A673 (cell line): Measurements from ENCODE around the gene DSTN. TPM values are rescaled to one million over a fixed set of nuclear protein-coding genes. Genes with fewer than 3 reads are reported as not detected.
A peak's percentile ranks its signal among the peaks of the same experiment; 100 is the strongest.

Experiments used
- BruUV-seq: library from RNA; stranded (reverse); fragments of 400-500 nt; replicated peaks from 2 replicates; lab custom pipeline; 2021; lab: Mats Ljungman, UMichigan
- CTCF ChIA-PET: fragments of 300-600 bp; sonication (Branson Sonifier 250); formaldehyde crosslinking; loops from one replicate; lab custom pipeline; 2022; ENCODE audit warnings: antibody characterized with exemption; lab: Charles Lee
- POLR2A ChIA-PET: fragments of 300-600 bp; sonication (Branson Sonifier 250); formaldehyde crosslinking; loops from one replicate; lab custom pipeline; 2022; ENCODE audit warnings: antibody characterized with exemption; ENCODE audit not compliant: low non-redundant PET; lab: Charles Lee
- DNase-seq: peaks from one replicate; pipeline ENCODE4 v3.0.0-alpha.2; 2015; ENCODE audit warnings: low spot score
- H3K27ac ChIP-seq: fragments of 200-600 bp; sonication (generic); 2 replicates; pipeline ENCODE4 v1.5.1; 2016; ENCODE audit warnings: mixed run types, low read depth, mild to moderate bottlenecking, mixed read lengths, antibody characterized with exemption, low read length; ENCODE audit not compliant: poor library complexity, severe bottlenecking
- H3K27me3 ChIP-seq: fragments of 200-600 bp; sonication (generic); replicated peaks from 2 replicates; pipeline ENCODE4 v1.6.1; 2017; ENCODE audit warnings: mixed run types, low read depth, mild to moderate bottlenecking, mixed read lengths, antibody characterized with exemption, low read length; ENCODE audit not compliant: insufficient read depth, poor library complexity
- H3K36me3 ChIP-seq: fragments of 200-600 bp; sonication (generic); 2 replicates; pipeline ENCODE4 v1.6.1; 2016; ENCODE audit warnings: mixed run types, mild to moderate bottlenecking, mixed read lengths, antibody characterized with exemption, low read length; ENCODE audit not compliant: insufficient read depth, poor library complexity, severe bottlenecking
- H3K4me1 ChIP-seq: fragments of 200-600 bp; sonication (generic); 2 replicates; pipeline ENCODE4 v1.6.1; 2017; ENCODE audit warnings: mixed run types, mild to moderate bottlenecking, mixed read lengths, antibody characterized with exemption, low read length; ENCODE audit not compliant: insufficient read depth, poor library complexity, severe bottlenecking
- H3K4me3 ChIP-seq: fragments of 200-600 bp; sonication (generic); 2 replicates; pipeline ENCODE4 v1.5.1; 2016; ENCODE audit warnings: low read depth, mixed run types, mild to moderate bottlenecking, mixed read lengths, low read length; ENCODE audit not compliant: poor library complexity, severe bottlenecking
- H3K9me3 ChIP-seq: fragments of 200-600 bp; sonication (generic); 2 replicates; pipeline ENCODE4 v1.6.1; 2016; ENCODE audit warnings: mixed run types, low read depth, mild to moderate bottlenecking, mixed read lengths, antibody characterized with exemption, low read length; ENCODE audit not compliant: poor library complexity, severe bottlenecking
- EZH2 ChIP-seq: fragments of 200-600 bp; sonication (generic); IDR thresholded peaks from 2 replicates; pipeline ENCODE4 v1.6.1; 2017; ENCODE audit warnings: borderline replicate concordance, low read depth, mild to moderate bottlenecking, mixed read lengths, antibody characterized with exemption, low read length; ENCODE audit not compliant: poor library complexity, severe bottlenecking
- intact Hi-C: fragments of 100-400 bp; cut with micrococcal nuclease; formaldehyde crosslinking; loops from one replicate; pipeline ENCODE4 v1.10.0; 2022; ENCODE audit not compliant: unreplicated experiment
- total RNA-seq: library from RNA; stranded (reverse); gene quantifications from 2 replicates; pipeline ENCODE4 v1.2.3, GENCODE V29; 2021
- TF ChIP-seq, protein P1 (sequence below): fragments of 300-800, 200-600 bp; sonication (generic); conservative IDR thresholded peaks from 2 replicates; pipeline ENCODE4 v1.5.1; 2017; ENCODE audit warnings: low read depth, mild to moderate bottlenecking, antibody characterized with exemption, low read length, moderate library complexity, mixed read lengths

DSTN gene
- total RNA-seq, 1 experiment from 2014 or later, result 159 TPM

GRCh38 chr20:17613328-17614175 is 43.7 kb downstream of the DSTN start:
- Histone ChIP-seq H3K4me3 (no peak overlapping the region), H3K4me1 (peaks cover 11% of the 10 kb centered on the region), H3K27me3 (no peaks in the 10 kb centered on the region), H3K36me3 (peaks cover 10% of the 10 kb centered on the region), H3K27ac (no peak overlapping the region), H3K9me3 (no peaks in the 10 kb centered on the region)
- TSS peak; percentile 100 for BruUV-seq
- DNase-seq, result no peak
- intact Hi-C loops, result loop anchor here (2.0 kb wide), 1 partner anchor 109 kb away; no protein-coding TSS in a partner anchor
- TF ChIP-seq, protein P1, sequence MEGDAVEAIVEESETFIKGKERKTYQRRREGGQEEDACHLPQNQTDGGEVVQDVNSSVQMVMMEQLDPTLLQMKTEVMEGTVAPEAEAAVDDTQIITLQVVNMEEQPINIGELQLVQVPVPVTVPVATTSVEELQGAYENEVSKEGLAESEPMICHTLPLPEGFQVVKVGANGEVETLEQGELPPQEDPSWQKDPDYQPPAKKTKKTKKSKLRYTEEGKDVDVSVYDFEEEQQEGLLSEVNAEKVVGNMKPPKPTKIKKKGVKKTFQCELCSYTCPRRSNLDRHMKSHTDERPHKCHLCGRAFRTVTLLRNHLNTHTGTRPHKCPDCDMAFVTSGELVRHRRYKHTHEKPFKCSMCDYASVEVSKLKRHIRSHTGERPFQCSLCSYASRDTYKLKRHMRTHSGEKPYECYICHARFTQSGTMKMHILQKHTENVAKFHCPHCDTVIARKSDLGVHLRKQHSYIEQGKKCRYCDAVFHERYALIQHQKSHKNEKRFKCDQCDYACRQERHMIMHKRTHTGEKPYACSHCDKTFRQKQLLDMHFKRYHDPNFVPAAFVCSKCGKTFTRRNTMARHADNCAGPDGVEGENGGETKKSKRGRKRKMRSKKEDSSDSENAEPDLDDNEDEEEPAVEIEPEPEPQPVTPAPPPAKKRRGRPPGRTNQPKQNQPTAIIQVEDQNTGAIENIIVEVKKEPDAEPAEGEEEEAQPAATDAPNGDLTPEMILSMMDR, result no peak
- no peak for TF ChIP-seq EZH2
- ChIA-PET POLR2A (no interaction called here), CTCF (interaction anchor here (1.0 kb wide), 1 partner anchor 77 kb away, joined by 5 read pairs; no protein-coding TSS in a partner anchor)

DNA sequence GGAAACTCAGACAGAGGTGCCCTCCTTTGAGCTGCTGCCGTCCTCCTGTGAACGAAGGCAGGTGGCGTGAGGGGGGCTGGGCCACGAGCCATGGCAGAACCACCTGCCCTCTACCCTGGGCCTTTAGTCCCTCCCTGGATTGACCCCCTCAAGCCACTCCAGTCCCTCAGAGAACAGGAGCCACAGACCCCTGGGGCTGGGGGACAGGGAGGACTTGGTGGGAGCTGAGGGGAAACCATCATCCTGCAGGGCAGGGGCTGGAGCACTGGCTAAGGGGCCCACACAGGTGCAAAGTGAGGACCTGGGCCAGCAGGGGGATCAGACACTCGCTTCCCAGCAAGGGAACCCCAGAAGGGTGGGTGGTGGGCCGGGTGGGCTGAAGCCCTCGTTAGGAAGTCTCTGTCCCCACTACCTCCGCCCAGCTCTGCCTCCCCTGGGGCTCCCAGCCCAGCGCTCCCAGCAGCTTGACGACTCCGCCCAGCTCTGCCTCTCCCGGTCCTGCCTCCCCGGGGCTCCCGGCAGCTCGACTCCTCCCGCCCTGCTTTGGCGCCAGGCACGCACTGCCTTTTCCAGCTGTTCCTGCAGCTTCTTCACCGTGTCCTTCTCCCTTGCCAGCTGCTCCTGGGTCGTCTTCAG is 44.4 kb downstream of the DSTN start:
- Histone ChIP-seq H3K27me3 (no peaks in the 10 kb centered on the region), H3K9me3 (no peaks in the 10 kb centered on the region), H3K36me3 (peaks cover 10% of the 10 kb centered on the region), H3K4me3 (no peak overlapping the region), H3K4me1 (peaks cover 11% of the 10 kb centered on the region), H3K27ac (no peak overlapping the region)
- peak; percentile 91 for DNase-seq
- ChIA-PET POLR2A (interaction anchor here (1.1 kb wide), 1 partner anchor 44 kb away, joined by 4 read pairs; the partner anchor contains the start of gene DSTN), CTCF (interaction anchor here (0.7 to 1.0 kb wide), 2 partner anchors 77 to 810 kb away, joined by 4 to 5 read pairs; no protein-coding TSS in a partner anchor)
- intact Hi-C loops, result loop anchor here (2.0 kb wide), 1 partner anchor 109 kb away; no protein-coding TSS in a partner anchor
- TF ChIP-seq EZH2, result no peak
- BruUV-seq, result no TSS peak

DNA sequence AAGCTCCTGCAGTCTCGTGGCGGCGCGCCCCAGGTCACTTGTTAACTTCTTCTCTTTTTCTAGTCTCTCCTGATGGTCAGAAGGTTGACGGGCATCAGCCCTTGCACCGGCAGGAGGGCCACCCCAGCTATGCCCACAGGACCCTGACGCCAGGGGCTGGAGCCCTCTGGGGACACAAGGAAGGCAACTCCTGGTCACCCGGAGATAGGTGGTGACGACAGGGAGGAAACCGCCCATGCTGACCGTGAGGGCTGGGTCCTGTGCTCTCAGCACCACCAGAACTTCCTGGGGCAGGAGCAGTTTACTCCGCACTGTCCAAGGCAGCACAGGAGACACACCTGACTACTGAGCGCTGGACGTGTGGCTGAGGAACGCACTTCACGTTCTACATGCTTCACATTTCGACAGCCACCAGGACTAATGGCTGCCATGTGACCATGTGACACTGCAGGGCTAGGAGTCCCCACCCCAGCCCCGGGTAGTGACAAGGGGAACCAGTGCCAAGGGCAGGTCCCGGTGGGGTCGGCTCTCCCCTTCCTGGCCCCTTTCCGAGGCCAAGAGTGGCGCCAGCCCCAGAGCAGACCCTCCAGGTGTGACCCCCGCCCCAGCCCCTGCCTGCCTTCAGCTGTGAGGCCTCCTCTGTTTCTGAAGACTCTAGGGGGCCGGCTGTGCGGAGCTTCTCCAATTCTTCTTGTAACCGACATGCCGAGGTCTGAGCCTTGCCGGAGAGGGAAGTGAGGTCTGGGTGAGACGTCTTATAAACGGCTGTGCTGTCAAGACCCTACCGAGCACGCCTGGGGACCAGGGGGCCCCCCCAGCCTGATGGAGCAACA is 45.2 kb downstream of the DSTN start:
- CTCF ChIA-PET, result interaction anchor here (0.7 to 1.0 kb wide), 2 partner anchors 78 to 811 kb away, joined by 4 to 5 read pairs; no protein-coding TSS in a partner anchor
- no peak for DNase-seq
- no TSS peak for BruUV-seq

More for the DNA sequence above, 45.2 kb downstream of the DSTN start:
- no peak overlapping the region for H3K27ac ChIP-seq
- TF ChIP-seq EZH2, result no peak
- TF ChIP-seq, protein P1, result no peak
- H3K4me3 ChIP-seq, result no peak overlapping the region
- no peaks in the 10 kb centered on the region for H3K27me3 ChIP-seq
- intact Hi-C loops, result loop anchor here (2.0 kb wide), 1 partner anchor 110 kb away; no protein-coding TSS in a partner anchor
- POLR2A ChIA-PET, result interaction anchor here (1.1 kb wide), 1 partner anchor 45 kb away, joined by 4 read pairs; the partner anchor contains the start of gene DSTN
- peaks cover 11% of the 10 kb centered on the region for H3K4me1 ChIP-seq
- H3K36me3 ChIP-seq, result peaks cover 14% of the 10 kb centered on the region
- no peaks in the 10 kb centered on the region for H3K9me3 ChIP-seq
